CD14-positive monocyte (primary cell): ENCODE results near the gene TNNI2. TPM values are rescaled to one million over a fixed set of nuclear protein-coding genes. Genes with fewer than 3 reads are reported as not detected.

Experiments
- DNase-seq, 3 donors: peaks; one replicate each; pipeline ENCODE4 v3.0.0-alpha.2; 2011 to 2022
- H2AFZ ChIP-seq: 2 replicates; pipeline ENCODE4 v1.6.0; 2012; ENCODE audit warnings: mild to moderate bottlenecking, low read depth, low read length, inconsistent platforms; ENCODE audit not compliant: insufficient read depth, poor library complexity, severe bottlenecking
- H3K27ac ChIP-seq, 2 donors: 1 replicate in 1 of 2; 2 replicates in 1 of 2; pipeline ENCODE4 v1.5.1; 2012 to 2013; ENCODE audit warnings: low read length in 2 of 2, control low read depth in 1 of 2, inconsistent platforms in 1 of 2, low read depth in 1 of 2, mild to moderate bottlenecking in 1 of 2
- H3K27me3 ChIP-seq, 2 donors: one replicate each; pipeline versions ENCODE4 v1.6.0 to v1.6.1; 2011 to 2013; ENCODE audit warnings: low read length in 2 of 2; ENCODE audit not compliant: control insufficient read depth in 2 of 2, insufficient read depth in 2 of 2
- H3K36me3 ChIP-seq, 2 donors: replicated peaks in 1 of 2; 1 replicate in 1 of 2; 2 replicates in 1 of 2; pipeline versions ENCODE4 v1.5.1 to v1.6.1; 2012 to 2013; ENCODE audit warnings: low read length in 2 of 2, control low read depth in 1 of 2, inconsistent platforms in 1 of 2, mild to moderate bottlenecking in 1 of 2; ENCODE audit not compliant: insufficient read depth in 2 of 2, control insufficient read depth in 1 of 2
- H3K4me1 ChIP-seq, 2 donors: 1 replicate in 1 of 2; 2 replicates in 1 of 2; pipeline versions ENCODE4 v1.5.1 to v1.6.1; 2012 to 2013; ENCODE audit warnings: low read length in 2 of 2, control low read depth in 1 of 2, inconsistent platforms in 1 of 2, mild to moderate bottlenecking in 1 of 2, moderate library complexity in 1 of 2; ENCODE audit not compliant: insufficient read depth in 2 of 2, control insufficient read depth in 1 of 2
- H3K4me2 ChIP-seq: replicated peaks from 2 replicates; pipeline ENCODE3; 2012; ENCODE audit warnings: low read length, moderate library complexity, mild to moderate bottlenecking; ENCODE audit not compliant: poor library complexity, severe bottlenecking; ENCODE audit errors: extremely low read depth
- H3K4me3 ChIP-seq, 3 experiments: fragments of 200-600 bp in 1 of 3; sonication (generic) in 1 of 3; replicated peaks in 1 of 3; 1 replicate in 2 of 3; 2 replicates in 1 of 3; pipeline ENCODE4 v1.5.1; 2011 to 2013; ENCODE audit warnings: low read length in 3 of 3, mild to moderate bottlenecking in 3 of 3, control low read depth in 2 of 3, low read depth in 2 of 3, inconsistent platforms in 1 of 3, moderate library complexity in 1 of 3
- H3K79me2 ChIP-seq: 2 replicates; pipeline ENCODE4 v1.6.0; 2012; ENCODE audit warnings: mild to moderate bottlenecking, control low read depth, inconsistent platforms, low read length, moderate library complexity; ENCODE audit not compliant: insufficient read depth
- H3K9ac ChIP-seq: 2 replicates; pipeline ENCODE4 v1.6.0; 2017; ENCODE audit warnings: low read length, mild to moderate bottlenecking; ENCODE audit not compliant: insufficient read depth, poor library complexity, severe bottlenecking
- H3K9me3 ChIP-seq, 2 donors: replicated peaks in 1 of 2; 1 replicate in 1 of 2; 2 replicates in 1 of 2; pipeline versions ENCODE4 v1.5.1 to v1.6.1; 2012 to 2013; ENCODE audit warnings: low read length in 2 of 2, control low read depth in 1 of 2; ENCODE audit not compliant: control insufficient read depth in 1 of 2, insufficient read depth in 1 of 2
- H4K20me1 ChIP-seq: 2 replicates; pipeline ENCODE4 v1.6.0; 2012; ENCODE audit warnings: mild to moderate bottlenecking, low read length, control low read depth, moderate library complexity; ENCODE audit not compliant: insufficient read depth
- H3K27ac Mint-ChIP-seq, 7 donors: one replicate each; pipeline ENCODE4 v1.8.0; 2020; ENCODE audit warnings: mild to moderate bottlenecking in 7 of 7, mixed read lengths in 7 of 7, moderate library complexity in 6 of 7, inconsistent platforms in 2 of 7
- H3K27me3 Mint-ChIP-seq, 3 donors: one replicate each; pipeline ENCODE4 v1.8.0; 2021 to 2022; ENCODE audit warnings: low read depth in 3 of 3, mild to moderate bottlenecking in 3 of 3, mixed read lengths in 3 of 3, moderate library complexity in 3 of 3, inconsistent platforms in 1 of 3
- H3K36me3 Mint-ChIP-seq, 2 donors: one replicate each; pipeline ENCODE4 v1.8.0; 2020; ENCODE audit warnings: mixed read lengths in 2 of 2, inconsistent platforms in 1 of 2, mild to moderate bottlenecking in 1 of 2
- H3K4me1 Mint-ChIP-seq: one replicate; pipeline ENCODE4 v1.8.0; 2020; ENCODE audit warnings: mild to moderate bottlenecking, mixed read lengths
- H3K4me3 Mint-ChIP-seq, 2 donors: one replicate each; pipeline ENCODE4 v1.8.0; 2020; ENCODE audit warnings: mild to moderate bottlenecking in 2 of 2, mixed read lengths in 2 of 2, moderate library complexity in 1 of 2
- H3K9me3 Mint-ChIP-seq, 7 donors: one replicate each; pipeline ENCODE4 v1.8.0; 2020 to 2022; ENCODE audit warnings: mixed read lengths in 7 of 7, mild to moderate bottlenecking in 6 of 7, moderate library complexity in 6 of 7, inconsistent platforms in 2 of 7
- CTCF ChIP-seq: fragments of 200-600 bp; IDR thresholded peaks from one replicate; pipeline ENCODE4 v1.8.0; 2022; ENCODE audit warnings: antibody characterized with exemption, mild to moderate bottlenecking
- WGBS: methylation state at CpG from one replicate; pipeline ENCODE4 v1.1.5; 2013; ENCODE audit warnings: missing lambda C conversion rate; ENCODE audit not compliant: insufficient coverage; 5-methylcytosine and 5-hydroxymethylcytosine counted together
- intact Hi-C, 2 donors: fragments of 100-400 bp; cut with micrococcal nuclease; formaldehyde crosslinking; loops; one replicate each; pipeline versions ENCODE4 v1.15.0 to v1.15.1; 2023
- polyA plus RNA-seq, 3 donors: library from polyadenylated mRNA; depleted of rRNA in 1 of 3; unstranded in 2 of 3; stranded (reverse) in 1 of 3; fragments of 300-500 nt in 2 of 3; fragments of >200 nt in 1 of 3; fragmentation: Illumina TruSeq in 2 of 3; gene quantifications; 1 replicate in 2 of 3; 2 replicates in 1 of 3; pipeline ENCODE4 v1.2.3, GENCODE V29; 2012 to 2021

Gene TNNI2
- polyA plus RNA-seq, 3 donors: 11.4 to 45.8 (median 11.7) TPM

- H3K79me2 ChIP-seq: peaks cover 4% of the 10 kb centered on the region
- Mint-ChIP-seq H3K27ac (peak overlapping the region in 4 of 7 donors; percentile 19 to 63 (median 42)), H3K9me3 (no peaks in the 10 kb centered on the region), H3K36me3 (peaks cover 12 to 13% of the 10 kb centered on the region in 2 donors), H3K27me3 (peaks cover 0 to 2% (median 1%) of the 10 kb centered on the region in 3 donors), H3K4me1 (peaks cover 63% of the 10 kb centered on the region), H3K4me3 (peak overlapping the region in 1 of 2 donors; percentile 43)
- no peaks in the 10 kb centered on the region for H3K36me3 ChIP-seq
- H2AFZ ChIP-seq: no peak overlapping the region
- H3K9ac ChIP-seq: no peak overlapping the region
- H3K9me3 ChIP-seq: no peaks in the 10 kb centered on the region
- H3K27ac ChIP-seq: no peak overlapping the region
- no peak overlapping the region for H3K4me3 ChIP-seq
- H3K27me3 ChIP-seq: no peaks in the 10 kb centered on the region
- 95% methylated on average over 17 of the region's 19 CpGs for WGBS
- no peaks in the 10 kb centered on the region for H4K20me1 ChIP-seq
- peaks cover 92 to 93% of the 10 kb centered on the region in 2 donors for H3K4me1 ChIP-seq
- DNase-seq: no peak
- H3K4me2 ChIP-seq: peak overlapping the region; percentile 80
- intact Hi-C loops: loop anchor here in 1 of 2 donors (5.0 kb wide), 1 partner anchor 76 kb away; the partner anchor contains the start of gene TNNT3
- no peak for TF ChIP-seq CTCF
These were observed 2.8 kb downstream of the TNNI2 start for GRCh38 chr11:1841511-1842148.

- Histone ChIP-seq H3K27me3 (no peaks in the 10 kb centered on the region), H3K9ac (no peak overlapping the region), H3K4me2 (no peak overlapping the region), H3K4me1 (peaks cover 100% of the 10 kb centered on the region in 2 donors), H3K4me3 (no peak overlapping the region), H3K79me2 (peaks cover 4% of the 10 kb centered on the region), H4K20me1 (no peaks in the 10 kb centered on the region), H2AFZ (no peak overlapping the region), H3K27ac (no peak overlapping the region), H3K9me3 (no peaks in the 10 kb centered on the region), H3K36me3 (no peaks in the 10 kb centered on the region)
- Mint-ChIP-seq H3K9me3 (no peaks in the 10 kb centered on the region), H3K27ac (peak overlapping the region in 4 of 7 donors; percentile 36 to 100 (median 61)), H3K27me3 (peaks cover 0 to 1% (median 0%) of the 10 kb centered on the region in 3 donors), H3K4me1 (peaks cover 70% of the 10 kb centered on the region), H3K4me3 (no peak overlapping the region), H3K36me3 (peaks cover 12 to 14% of the 10 kb centered on the region in 2 donors)
- TF ChIP-seq CTCF: no peak
- WGBS: 96% methylated on average over 26 of the region's 29 CpGs
- no peak for DNase-seq
- intact Hi-C loops: loop anchor here in 1 of 2 donors (5.0 kb wide), 1 partner anchor 75 kb away; the partner anchor contains the start of gene TNNT3
These were observed 3.6 kb downstream of the TNNI2 start for GRCh38 chr11:1842149-1843097.
